Daoy (cell line): Measurements from ENCODE around the gene PLCB2. TPM values are rescaled to one million over a fixed set of nuclear protein-coding genes. Genes with fewer than 3 reads are reported as not detected.
A peak's percentile ranks its signal among the peaks of the same experiment; 100 is the strongest.

Experiments used
- DNase-seq: peaks from one replicate; pipeline ENCODE4 v3.0.0-alpha.2; 2015; ENCODE audit warnings: low read depth
- total RNA-seq: library from RNA; depleted of rRNA; stranded (reverse); fragments of >200 nt; shearing (Covaris generic); gene quantifications from 2 replicates; pipeline ENCODE4 v1.2.3, GENCODE V29; 2014

The PLCB2 gene
- total RNA-seq, 1 experiment from 2014 or later, result 0.29 TPM

- DNase-seq, result no peak
Measured at GRCh38 chr15:40250304-40250656, 57.5 kb downstream of the PLCB2 start.

- peak; percentile 61 for DNase-seq
Measured at GRCh38 chr15:40249477-40250303, 58.0 kb downstream of the PLCB2 start.

DNA sequence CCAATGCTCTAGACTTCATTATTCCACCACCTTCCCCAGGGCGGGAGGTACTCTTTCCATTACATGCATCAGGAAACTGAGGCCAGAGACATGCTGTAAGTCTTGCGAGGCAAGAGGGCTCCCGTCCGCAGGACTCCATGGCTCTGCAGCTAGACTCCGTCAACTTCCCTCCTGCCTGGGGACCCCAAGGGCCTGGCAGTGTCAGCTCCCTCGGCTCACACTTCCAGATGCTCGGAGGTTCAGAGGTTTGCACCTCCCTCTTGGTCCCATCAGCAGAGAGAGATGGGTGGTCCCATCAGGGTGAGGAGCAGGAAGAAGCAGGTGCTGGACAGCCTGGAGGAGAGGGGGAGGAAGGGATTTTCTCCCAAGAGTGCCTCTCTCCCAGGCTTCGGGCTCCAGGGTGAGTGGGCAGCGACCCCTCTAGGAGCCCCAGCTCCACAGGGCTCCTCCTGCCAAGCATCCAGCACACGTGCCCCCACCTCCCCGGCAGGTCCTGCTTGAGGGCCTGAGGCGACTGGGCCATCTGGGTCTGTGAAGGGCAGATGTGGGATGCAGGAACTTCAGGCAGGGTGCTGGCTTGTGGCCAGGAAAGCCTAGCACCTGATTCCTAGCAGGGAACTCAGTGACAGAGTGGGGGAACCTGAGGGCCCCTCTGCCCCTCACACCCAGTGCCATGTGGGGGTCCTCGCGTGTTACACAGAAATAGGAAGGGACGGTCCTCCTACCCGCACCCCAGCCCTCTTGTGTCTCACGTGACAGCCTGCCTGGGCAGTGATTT lies 59.5 kb downstream of the PLCB2 start:
- no peak for DNase-seq

DNA sequence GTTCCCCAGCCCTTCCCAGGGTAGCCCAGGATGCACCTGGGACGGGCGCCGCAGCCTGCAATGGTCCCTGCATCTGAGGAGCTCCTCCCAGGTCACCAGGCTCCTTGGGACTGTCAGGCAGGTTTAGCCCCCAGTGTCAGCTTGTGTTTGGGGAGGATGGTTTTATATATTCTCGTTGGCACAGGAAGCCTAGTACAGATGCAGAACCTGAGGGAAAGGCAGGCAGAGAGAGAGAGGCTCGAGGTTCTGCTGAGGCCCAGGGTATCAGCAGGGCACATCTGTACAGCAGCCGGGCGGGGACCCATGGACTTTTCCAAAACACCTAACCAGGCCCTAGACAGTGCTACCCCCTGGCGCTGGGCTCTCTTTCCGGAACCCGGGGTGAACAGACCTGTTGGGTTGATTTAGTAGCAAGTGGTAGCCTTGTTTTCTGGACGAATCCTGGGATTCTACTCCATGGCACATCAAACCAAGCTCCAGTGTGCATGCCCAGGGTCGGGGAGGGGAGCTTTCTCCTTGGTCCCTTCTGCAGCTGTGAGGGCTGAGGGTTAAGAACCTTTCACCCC lies 60.2 kb downstream of the PLCB2 start:
- DNase-seq, result no peak

DNA sequence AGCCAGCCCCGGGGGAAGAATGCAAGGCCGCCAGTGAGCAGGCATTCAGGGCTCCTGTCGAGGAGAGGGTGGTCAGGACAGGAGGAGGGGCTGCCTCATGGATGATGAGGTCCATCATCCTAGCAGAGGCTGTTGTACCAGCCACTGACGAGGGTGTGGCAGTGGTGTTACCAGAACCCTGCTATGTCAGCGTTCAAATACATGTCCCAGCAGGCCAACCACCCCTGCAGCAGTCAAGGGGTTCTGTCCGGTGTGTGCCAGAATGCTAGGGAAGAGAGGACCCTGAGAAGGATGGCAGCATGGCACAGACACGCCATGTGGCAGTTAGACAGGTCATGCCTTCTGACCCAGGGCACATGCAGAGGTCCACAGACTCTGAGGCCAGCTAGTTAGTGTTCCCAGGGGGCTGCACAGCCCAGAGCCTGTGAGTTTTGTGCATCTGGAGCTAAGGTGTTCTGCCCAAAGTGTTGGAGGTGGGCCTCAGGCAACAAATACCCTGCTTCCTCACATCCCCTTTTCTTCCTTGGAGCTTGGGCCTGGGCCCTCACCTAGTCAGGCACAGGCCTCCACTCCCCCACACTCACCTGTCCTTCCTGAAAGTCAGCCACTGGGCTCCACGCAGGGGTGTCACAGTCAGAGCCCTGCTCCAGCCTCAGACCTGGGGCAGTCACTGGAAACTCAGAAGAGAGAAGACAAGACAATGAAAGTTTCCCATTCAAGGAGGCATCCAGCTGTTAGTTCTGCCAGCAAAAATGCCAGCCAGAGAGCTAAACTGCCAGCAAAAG lies 61.0 kb downstream of the PLCB2 start:
- DNase-seq, result no peak

GRCh38 chr15:40245666-40246450 lies 61.9 kb downstream of the PLCB2 start:
- no peak for DNase-seq

DNA sequence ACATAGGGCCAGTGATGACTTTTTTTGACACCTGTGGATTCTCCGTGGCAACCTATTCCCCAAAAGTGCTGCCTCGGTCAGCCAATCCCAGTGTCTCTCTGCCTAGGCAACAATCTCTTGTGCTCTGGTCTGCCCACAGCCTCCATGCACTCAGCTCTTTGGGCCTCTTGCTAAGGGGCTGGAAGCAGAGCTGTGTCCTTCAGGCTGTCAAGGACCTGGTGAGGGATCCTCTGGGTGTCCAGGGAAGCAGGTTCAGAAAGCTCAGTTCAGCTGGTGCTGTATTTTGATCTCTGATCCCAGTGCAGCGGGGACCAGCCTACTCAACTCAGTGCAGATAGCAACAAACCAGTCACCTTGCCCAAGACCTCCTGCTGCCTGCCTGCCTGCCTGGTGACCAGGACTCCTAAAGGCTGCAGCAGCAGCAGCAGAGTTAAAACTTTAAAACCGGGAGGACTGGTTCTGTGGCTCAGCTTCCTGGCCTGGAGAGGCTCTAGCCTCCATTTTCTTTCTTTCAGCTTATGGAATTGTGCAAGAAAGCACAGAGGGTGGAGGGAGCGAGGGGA lies 62.7 kb downstream of the PLCB2 start:
- DNase-seq, result no peak

GRCh38 chr15:40243126-40243810 lies 64.5 kb downstream of the PLCB2 start:
- no peak for DNase-seq

GRCh38 chr15:40242601-40243000 lies 65.1 kb downstream of the PLCB2 start:
- DNase-seq, result no peak

GRCh38 chr15:40242213-40242599 lies 65.5 kb downstream of the PLCB2 start:
- DNase-seq, result no peak

DNA sequence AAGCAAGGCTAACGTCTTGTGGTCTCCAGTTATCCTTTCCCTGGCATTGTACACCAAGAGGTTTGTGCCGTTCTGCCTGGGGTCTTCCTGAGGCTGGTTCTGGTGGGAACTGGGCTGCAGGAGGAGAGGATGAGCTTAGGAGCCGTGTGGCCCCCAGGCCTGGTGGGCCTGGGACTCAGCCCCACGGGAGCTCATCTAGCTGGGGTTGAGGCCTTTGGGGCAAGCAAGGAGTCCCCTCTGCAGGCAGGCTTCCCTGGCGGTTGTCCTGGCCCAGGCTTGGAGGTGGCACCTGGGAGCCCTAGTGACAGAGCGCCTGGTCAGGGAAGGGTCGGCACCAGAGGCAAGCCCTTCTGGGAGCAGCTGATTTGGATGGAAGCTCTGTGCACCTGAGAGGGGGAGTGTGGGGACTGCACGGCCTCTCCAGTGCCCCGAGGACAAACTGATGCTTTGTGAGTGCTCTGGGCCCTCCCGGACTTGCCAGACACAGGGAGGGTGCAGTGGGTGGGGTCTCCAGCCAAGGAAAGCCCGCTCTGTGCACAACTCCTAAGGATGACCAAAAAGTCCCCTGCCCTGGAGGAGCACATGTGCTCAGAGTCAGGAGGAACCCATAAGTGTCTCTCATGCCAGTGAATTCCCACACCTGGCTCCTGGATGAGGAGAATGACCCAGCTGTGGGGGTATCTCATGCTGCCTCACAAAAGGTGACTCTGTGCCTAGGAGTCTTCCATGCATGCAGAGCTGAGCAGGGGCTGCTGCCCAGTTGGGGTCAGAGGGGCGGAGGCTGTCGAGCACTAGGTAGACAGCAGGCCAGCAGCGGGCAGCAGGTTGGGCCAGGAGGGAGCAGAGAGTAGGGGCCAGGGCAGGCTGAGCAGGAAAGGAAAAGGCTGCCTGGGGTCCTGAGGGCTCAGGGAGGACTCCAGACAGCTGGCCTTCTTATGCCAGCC lies 66.2 kb downstream of the PLCB2 start:
- no peak for DNase-seq

GRCh38 chr15:40240619-40241221 lies 67.0 kb downstream of the PLCB2 start:
- DNase-seq, result no peak

- DNase-seq, result no peak
Measured at GRCh38 chr15:40239693-40240618, 67.8 kb downstream of the PLCB2 start.

GRCh38 chr15:40239404-40239692 lies 68.4 kb downstream of the PLCB2 start:
- DNase-seq, result no peak

DNA sequence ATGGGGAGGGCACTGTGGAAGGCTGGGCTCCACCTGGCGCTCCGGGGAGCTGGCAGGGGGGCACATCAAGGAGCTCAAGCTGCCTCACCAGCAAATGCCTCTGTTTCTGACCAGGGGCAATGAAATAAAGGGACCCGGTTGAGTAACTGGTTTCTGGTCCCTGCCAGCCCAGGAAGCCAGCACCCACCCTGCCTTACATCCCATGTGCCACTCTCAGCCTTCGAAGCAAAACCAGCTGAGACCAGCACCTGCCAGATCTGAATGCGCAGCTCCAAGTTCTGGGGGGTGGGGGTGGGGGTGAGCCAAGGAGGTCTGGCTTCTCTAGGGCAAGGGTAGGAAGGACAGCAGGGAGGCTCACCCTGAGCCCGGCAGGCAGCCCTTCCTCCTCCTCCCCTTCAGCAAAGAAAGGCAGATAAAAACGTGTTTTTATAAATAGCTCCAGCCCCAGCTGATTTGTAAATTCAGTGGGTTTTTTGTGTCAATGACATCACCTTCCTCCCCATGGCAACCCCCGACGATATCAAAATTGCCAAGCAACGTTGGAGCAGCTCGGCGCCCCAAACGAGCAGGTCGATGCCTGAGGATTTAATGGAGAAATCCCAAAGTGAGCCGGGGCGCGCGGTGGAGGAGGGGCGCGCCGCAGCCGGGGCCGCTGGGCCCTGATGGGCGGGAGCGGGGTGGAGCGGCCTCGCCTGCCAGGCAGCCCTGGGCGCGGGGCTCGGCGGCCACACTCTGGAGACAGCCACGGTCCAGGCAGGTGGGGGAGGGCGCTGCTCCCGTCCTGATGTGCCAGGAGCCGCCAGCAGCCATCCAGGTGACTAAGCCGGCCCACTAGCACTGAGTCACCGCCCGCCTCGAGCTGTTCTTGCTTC lies 69.0 kb downstream of the PLCB2 start, which contains the start of gene PAK6:
Gene PAK6 (plus strand): TSS at position 532 of the 872 bp plus-strand sequence. CDS start 25,723 bp downstream, outside the sequence.
- DNase-seq, result peak; percentile 87
